Fibroblast of mammary gland (primary cell): Measurements from ENCODE around the gene TNS3.
"Not testable (repeated sequence)": the region's sequence is repeated elsewhere in the genome, so short reads cannot be mapped to it uniquely, and the experiment has no call there.

Experiments
- DNase-seq: peaks from one replicate; pipeline ENCODE4 v3.0.0-alpha.2; 2010; ENCODE audit warnings: low read depth
- H3K4me3 ChIP-seq: 2 replicates; pipeline ENCODE4 v1.5.1; 2011; ENCODE audit warnings: low read depth, mild to moderate bottlenecking, low read length, moderate library complexity; ENCODE audit not compliant: control insufficient read depth
- TF ChIP-seq, protein P1 (sequence below): conservative IDR thresholded peaks from 2 replicates; pipeline ENCODE4 v1.5.1; 2011; ENCODE audit warnings: low read depth, low read length, inconsistent platforms; ENCODE audit not compliant: control insufficient read depth, insufficient read depth

The TNS3 gene

DNA sequence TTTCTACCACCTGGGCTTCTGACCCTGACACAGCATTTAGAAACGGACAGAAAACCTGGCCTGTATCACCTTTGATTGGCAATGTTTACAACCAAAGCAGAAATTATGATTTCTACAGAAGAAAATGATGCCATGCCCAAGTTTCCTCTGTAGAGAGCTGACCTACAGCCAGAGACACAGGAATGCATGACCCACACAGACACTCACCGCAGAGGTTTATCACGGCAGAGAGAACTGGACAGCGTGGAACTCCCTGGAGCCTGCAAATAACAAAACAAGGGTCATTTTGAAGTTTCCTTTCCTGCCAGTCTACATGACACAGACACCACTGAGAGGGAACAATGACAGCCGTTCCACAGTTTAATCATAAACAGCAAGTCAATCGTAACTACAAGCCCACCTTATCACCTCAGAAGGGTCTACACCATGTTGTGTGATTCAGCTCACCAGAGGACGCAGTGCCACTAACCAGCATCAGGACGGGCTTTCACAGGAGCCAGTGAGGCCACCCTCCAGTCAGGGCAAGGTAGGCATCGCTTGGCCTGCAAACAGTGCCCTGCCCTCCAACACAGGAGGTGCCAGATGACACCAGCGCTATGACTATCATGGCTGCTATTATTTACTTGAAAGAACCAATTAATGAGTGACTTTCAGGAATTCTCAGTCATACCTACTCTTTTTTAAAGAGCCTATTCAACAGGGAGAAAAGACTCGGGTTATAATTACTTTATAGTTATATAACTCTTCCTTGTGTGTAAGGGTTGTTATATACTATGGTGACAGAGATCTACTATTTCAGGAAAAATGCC, 139.9 kb downstream of the TNS3 start:
- TF ChIP-seq, protein P1, sequence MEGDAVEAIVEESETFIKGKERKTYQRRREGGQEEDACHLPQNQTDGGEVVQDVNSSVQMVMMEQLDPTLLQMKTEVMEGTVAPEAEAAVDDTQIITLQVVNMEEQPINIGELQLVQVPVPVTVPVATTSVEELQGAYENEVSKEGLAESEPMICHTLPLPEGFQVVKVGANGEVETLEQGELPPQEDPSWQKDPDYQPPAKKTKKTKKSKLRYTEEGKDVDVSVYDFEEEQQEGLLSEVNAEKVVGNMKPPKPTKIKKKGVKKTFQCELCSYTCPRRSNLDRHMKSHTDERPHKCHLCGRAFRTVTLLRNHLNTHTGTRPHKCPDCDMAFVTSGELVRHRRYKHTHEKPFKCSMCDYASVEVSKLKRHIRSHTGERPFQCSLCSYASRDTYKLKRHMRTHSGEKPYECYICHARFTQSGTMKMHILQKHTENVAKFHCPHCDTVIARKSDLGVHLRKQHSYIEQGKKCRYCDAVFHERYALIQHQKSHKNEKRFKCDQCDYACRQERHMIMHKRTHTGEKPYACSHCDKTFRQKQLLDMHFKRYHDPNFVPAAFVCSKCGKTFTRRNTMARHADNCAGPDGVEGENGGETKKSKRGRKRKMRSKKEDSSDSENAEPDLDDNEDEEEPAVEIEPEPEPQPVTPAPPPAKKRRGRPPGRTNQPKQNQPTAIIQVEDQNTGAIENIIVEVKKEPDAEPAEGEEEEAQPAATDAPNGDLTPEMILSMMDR: no peak
- no peak for DNase-seq
- H3K4me3 ChIP-seq: no peak overlapping the region

GRCh38 chr7:47441048-47441447, 140.9 kb downstream of the TNS3 start:
- not testable (repeated sequence) for H3K4me3 ChIP-seq, DNase-seq

- TF ChIP-seq, protein P1: no peak
These were observed 141.6 kb downstream of the TNS3 start for GRCh38 chr7:47440320-47440719.

GRCh38 chr7:47439181-47439667, 142.7 kb downstream of the TNS3 start:
- DNase-seq: no peak
- no peak overlapping the region for H3K4me3 ChIP-seq
- TF ChIP-seq, protein P1: no peak

More at GRCh38 chr7:47440320-47440719, 141.6 kb downstream of the TNS3 start:
- no peak overlapping the region for H3K4me3 ChIP-seq
- no peak for DNase-seq

GRCh38 chr7:47438411-47439029, 143.4 kb downstream of the TNS3 start:
- no peak for DNase-seq
- TF ChIP-seq, protein P1: no peak

GRCh38 chr7:47435889-47436312, 146.0 kb downstream of the TNS3 start:
- no peak overlapping the region for H3K4me3 ChIP-seq
- TF ChIP-seq, protein P1: peak; percentile 89
- peak; percentile 85 for DNase-seq

More at GRCh38 chr7:47438411-47439029, 143.4 kb downstream of the TNS3 start:
- H3K4me3 ChIP-seq: no peak overlapping the region

DNA sequence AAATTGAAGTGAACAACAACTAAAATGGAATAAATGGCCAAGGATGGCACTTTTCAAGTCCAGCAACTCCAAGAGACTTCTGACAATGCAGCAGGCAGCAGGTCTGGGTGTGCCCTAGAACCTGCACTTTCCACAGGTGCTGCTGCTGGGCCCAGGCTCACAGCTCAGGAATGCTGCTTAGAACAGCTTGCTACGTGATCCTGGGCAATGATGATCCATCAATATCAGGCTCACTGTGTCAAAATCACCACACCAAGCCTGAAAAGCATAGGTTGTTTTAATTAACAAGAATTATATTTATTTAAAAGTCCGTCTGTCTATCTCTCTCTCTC, 148.4 kb downstream of the TNS3 start:
- no peak overlapping the region for H3K4me3 ChIP-seq
- TF ChIP-seq, protein P1: no peak
- DNase-seq: no peak
